IPS-18c (cell line): ENCODE results near the gene CD46.

Experiments used
- H3K4me3 ChIP-seq: 2 replicates; pipeline ENCODE4 v1.7.0; 2013; ENCODE audit warnings: low read depth, mild to moderate bottlenecking, low read length, moderate library complexity; ENCODE audit not compliant: insufficient read depth
- H3K9me3 ChIP-seq: one replicate; pipeline ENCODE4 v1.6.1; 2013; ENCODE audit warnings: mild to moderate bottlenecking, low read length, moderate library complexity; ENCODE audit not compliant: control insufficient read depth, insufficient read depth

Gene CD46

DNA sequence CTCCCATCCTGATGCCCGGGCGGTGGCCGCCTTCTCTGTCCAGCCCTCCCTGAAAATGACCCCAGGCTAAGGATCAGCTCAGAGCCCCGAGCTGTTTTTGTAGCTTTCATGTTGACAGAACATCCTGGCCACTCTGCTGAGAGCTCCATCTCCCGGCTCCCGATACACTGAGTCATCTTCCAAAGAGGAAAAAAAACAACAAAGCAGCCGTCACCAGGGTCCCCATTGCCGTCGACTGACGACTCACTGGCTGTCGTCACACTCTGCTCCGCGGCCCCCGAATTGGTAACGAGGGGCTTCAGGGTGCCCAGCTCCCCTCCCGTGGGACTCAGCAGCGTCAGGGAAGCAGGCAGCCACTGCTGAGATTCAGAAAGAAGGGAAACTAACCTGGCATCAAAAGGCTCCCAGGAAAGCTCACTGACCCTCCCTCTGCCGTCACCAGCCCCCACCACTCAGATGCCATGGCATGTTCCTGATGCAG, 67.2 kb downstream of the CD46 start:
- H3K9me3 ChIP-seq: peaks cover 2% of the 10 kb centered on the region

DNA sequence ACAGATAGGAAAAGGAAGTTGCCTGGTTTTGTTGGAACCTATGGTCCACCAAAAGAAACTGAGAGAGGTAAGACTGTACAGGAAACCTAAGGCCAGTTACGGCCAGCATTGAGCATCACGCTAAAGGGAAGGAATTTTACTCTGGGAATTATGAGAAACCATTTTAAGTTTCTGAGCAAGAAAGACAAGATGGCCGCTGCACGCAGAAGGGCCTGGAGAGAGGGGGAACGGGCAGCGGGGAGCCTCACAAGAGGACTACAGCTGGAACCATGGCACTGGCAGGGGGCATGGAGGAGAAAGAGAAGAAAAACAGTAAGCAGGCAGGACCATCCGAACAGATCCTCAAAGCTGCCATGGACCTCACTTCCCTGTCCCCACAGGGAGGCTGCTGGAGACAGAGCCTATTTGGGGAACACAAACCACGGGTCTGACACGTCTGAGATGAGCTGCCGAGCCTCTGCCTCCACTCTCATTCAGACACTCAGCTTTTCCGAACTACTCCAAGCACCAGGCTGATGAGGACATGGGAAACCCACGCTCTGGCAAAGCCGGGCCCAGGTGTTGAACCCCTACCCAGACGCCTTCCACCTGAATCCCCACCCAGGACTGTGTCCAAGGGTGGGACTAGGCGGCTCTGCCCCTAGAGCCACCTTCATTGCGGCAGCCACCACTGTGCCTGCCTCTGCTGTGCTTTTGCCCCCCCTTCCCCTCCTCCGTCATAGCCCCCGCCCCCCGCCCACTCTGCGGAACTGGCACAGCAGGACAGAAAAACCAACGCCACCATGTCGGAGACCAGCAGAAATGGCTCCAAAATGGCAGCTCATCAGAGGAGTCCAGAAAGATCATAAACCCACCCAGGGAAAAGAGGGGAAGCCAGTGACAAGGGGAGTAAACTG, 69.0 kb downstream of the CD46 start:
- Histone ChIP-seq H3K4me3 (no peak overlapping the region), H3K9me3 (peaks cover 1% of the 10 kb centered on the region)

More for the DNA sequence above, 67.2 kb downstream of the CD46 start:
- no peak overlapping the region; the same call in 1 of the 2 replicates for H3K4me3 ChIP-seq

DNA sequence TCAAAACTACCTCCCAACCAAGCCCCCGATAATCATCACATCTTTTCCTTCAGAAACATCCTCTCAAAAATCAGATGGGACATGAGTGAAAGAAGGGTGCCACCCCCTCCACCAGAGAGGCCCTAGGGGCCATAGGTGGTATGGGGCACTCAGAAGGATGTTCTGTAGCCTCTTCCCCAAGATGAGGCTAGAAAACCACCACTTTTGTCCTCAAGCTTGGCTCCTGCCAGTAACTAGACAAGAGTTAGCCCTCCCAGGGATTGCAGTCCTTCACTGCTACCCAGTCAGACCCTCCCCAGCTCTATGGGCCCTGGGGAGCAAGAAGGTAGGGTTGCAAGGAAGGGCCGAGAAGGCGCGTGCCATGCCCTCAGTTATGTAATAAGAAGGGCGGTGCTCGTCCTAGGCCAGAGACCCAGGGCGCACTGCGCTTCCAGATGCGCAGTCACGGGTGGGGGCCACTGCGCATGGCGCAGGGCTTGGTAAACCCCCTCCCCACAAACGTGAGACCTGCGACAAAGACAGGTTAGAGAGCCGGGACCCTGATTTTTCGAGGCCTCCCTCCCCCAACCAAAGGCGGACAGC, 69.7 kb downstream of the CD46 start:
- Histone ChIP-seq H3K4me3 (no peak overlapping the region), H3K9me3 (no peaks in the 10 kb centered on the region)

- H3K9me3 ChIP-seq: no peaks in the 10 kb centered on the region
- no peak overlapping the region for H3K4me3 ChIP-seq
Measured at GRCh38 chr1:207822124-207822601, 70.3 kb downstream of the CD46 start.

GRCh38 chr1:207822602-207823451, 71.0 kb downstream of the CD46 start:
- Histone ChIP-seq H3K9me3 (no peaks in the 10 kb centered on the region), H3K4me3 (no peak overlapping the region)

GRCh38 chr1:207823531-207823879, 71.7 kb downstream of the CD46 start:
- H3K9me3 ChIP-seq: no peaks in the 10 kb centered on the region
- no peak overlapping the region for H3K4me3 ChIP-seq

DNA sequence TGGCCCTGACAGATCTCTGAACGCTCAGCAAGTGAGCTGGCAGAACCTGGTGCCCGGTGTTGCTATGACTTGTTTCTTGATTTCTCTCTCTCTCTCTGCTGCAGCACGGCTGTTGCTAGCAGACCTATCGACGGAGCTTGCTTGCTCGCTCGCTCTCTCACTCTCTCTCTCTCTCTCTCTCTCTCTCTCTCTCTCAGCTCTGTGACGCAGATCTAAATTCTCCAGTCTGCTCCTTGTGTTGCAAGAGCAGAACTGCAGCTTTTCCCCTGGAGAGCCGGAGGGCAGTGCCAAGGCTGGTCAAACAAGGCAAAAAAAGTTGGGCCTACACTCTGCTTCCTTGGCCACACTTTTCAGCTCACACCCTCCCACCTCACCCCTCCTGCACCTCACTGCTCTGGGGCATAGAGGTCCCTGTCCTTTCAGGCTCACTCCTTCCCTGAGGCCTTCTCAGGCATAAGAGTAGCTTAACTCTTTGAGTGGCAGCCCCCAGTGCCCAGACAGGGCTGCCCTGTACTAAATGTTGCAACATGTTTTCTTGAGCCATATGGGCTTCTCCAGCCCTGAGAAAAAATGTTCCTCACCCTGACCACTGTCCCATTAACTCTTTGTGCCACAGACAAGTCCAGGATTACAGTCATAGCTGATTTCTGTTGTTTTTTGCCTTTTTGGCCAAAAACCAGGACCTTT, 72.2 kb downstream of the CD46 start:
- no peaks in the 10 kb centered on the region for H3K9me3 ChIP-seq
- H3K4me3 ChIP-seq: no peak overlapping the region

- Histone ChIP-seq H3K4me3 (no peak overlapping the region), H3K9me3 (no peaks in the 10 kb centered on the region)
Measured at GRCh38 chr1:207824691-207825408, 73.0 kb downstream of the CD46 start.

- Histone ChIP-seq H3K9me3 (no peaks in the 10 kb centered on the region), H3K4me3 (no peak overlapping the region)
Measured at GRCh38 chr1:207825409-207825695, 73.5 kb downstream of the CD46 start.

- Histone ChIP-seq H3K4me3 (no peak overlapping the region), H3K9me3 (no peaks in the 10 kb centered on the region)
Measured at GRCh38 chr1:207825719-207826556, 74.1 kb downstream of the CD46 start.

DNA sequence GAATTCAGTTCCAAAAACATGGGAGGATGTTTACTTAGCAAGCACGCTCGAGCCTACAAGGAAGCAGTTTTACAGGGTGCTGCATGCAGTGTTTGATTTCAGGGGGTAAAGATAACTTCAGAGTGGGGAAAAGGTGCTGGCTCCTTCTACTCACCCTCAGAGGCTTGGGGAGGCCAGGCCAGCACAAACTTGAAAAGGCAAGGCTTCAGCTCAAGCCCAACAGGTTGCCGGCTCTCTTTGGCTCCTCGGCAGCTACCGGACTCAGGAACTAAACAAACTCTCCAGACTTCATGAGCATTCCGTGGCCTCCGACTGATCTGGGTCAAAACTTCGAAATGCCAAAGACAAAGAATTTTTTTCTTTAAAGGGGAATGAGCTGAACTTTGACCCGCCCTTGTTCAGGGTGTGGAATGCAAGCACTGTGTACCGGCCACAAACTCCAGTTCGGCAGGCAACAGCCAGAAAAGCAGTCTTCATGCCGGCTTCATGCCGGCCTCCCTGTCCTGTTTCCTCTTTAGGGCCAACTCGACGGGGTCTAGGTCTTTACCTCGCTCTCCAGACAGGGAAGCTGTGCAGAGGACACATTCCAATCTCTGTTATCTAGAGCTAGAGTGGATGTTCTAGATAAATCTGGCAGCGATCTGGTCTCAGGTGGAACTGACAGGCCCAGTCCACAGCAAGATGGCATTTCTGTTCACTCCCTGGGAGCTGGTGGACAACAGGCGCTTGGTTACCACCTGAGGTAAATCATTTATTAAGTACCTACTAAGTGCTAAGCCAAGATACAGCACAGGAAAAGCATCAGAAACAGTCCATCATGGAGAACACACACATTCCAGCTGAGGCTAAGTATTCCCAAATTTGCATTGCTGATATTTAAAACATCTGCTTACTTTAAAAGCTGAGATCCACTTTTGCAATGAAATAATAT, 75.0 kb downstream of the CD46 start:
- Histone ChIP-seq H3K9me3 (no peaks in the 10 kb centered on the region), H3K4me3 (no peak overlapping the region)

GRCh38 chr1:207827488-207827830, 75.6 kb downstream of the CD46 start:
- Histone ChIP-seq H3K4me3 (no peak overlapping the region), H3K9me3 (no peaks in the 10 kb centered on the region)

- H3K4me3 ChIP-seq: no peak overlapping the region
- no peaks in the 10 kb centered on the region for H3K9me3 ChIP-seq
Measured at GRCh38 chr1:207828046-207828445, 76.2 kb downstream of the CD46 start.

- H3K4me3 ChIP-seq: no peak overlapping the region
Measured at GRCh38 chr1:207828485-207829158, 76.8 kb downstream of the CD46 start.

GRCh38 chr1:207829576-207829975, 77.7 kb downstream of the CD46 start:
- Histone ChIP-seq H3K9me3 (no peaks in the 10 kb centered on the region), H3K4me3 (no peak overlapping the region)

More at GRCh38 chr1:207828485-207829158, 76.8 kb downstream of the CD46 start:
- no peaks in the 10 kb centered on the region for H3K9me3 ChIP-seq
